Sigmoid colon (tissue), 4 donors: ENCODE data around the gene SMPDL3A.

Experiments
- POLR2A ChIP-seq, 2 donors: fragments of 450-650 bp; IDR thresholded peaks; one replicate each; pipeline ENCODE4 v1.6.1; 2016; ENCODE audit warnings: antibody characterized with exemption in 2 of 2, mild to moderate bottlenecking in 2 of 2, moderate library complexity in 2 of 2
- POLR2AphosphoS5 ChIP-seq, 4 donors: sonication (generic); formaldehyde crosslinking; IDR thresholded peaks; one replicate each; pipeline ENCODE4 v1.6.1; 2017; ENCODE audit warnings: antibody characterized with exemption in 4 of 4
- TF ChIP-seq, protein P1 (sequence below), 4 experiments: fragments of 450-650 bp in 3 of 4; fragments of 200-600 bp in 1 of 4; IDR thresholded peaks; one replicate each; pipeline ENCODE4 v1.5.1; 2016 to 2019; ENCODE audit warnings: antibody characterized with exemption in 4 of 4, mild to moderate bottlenecking in 3 of 4, moderate library complexity in 2 of 4

DNA sequence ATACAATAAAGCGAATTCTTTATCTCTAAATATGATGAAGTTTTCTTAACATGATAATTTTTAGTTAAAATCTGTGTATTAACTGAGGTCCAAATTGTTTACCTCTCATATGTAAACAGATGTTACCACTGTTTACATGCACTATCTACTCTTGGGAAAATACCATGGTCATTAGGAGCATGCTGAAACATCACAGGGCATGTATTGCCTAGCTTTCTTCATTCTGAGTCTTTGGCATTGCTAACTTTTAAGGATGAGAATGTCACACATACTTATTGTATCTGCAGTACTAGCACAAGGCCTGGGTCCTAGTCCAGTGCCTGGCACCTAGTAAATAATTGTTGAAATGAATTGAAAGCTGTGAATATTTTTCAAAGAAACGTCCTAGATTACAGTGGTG lies 20.6 kb downstream of the SMPDL3A start:
- TF ChIP-seq POLR2A (IDR thresholded peaks at IDR 0.05) (no peak), POLR2AphosphoS5 (IDR thresholded peaks at IDR 0.05) (no peak)
- TF ChIP-seq, protein P1, sequence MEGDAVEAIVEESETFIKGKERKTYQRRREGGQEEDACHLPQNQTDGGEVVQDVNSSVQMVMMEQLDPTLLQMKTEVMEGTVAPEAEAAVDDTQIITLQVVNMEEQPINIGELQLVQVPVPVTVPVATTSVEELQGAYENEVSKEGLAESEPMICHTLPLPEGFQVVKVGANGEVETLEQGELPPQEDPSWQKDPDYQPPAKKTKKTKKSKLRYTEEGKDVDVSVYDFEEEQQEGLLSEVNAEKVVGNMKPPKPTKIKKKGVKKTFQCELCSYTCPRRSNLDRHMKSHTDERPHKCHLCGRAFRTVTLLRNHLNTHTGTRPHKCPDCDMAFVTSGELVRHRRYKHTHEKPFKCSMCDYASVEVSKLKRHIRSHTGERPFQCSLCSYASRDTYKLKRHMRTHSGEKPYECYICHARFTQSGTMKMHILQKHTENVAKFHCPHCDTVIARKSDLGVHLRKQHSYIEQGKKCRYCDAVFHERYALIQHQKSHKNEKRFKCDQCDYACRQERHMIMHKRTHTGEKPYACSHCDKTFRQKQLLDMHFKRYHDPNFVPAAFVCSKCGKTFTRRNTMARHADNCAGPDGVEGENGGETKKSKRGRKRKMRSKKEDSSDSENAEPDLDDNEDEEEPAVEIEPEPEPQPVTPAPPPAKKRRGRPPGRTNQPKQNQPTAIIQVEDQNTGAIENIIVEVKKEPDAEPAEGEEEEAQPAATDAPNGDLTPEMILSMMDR (IDR thresholded peaks at IDR 0.05) = no peak
